ENCODE results near the gene MPP4.

The MPP4 gene, protein sequence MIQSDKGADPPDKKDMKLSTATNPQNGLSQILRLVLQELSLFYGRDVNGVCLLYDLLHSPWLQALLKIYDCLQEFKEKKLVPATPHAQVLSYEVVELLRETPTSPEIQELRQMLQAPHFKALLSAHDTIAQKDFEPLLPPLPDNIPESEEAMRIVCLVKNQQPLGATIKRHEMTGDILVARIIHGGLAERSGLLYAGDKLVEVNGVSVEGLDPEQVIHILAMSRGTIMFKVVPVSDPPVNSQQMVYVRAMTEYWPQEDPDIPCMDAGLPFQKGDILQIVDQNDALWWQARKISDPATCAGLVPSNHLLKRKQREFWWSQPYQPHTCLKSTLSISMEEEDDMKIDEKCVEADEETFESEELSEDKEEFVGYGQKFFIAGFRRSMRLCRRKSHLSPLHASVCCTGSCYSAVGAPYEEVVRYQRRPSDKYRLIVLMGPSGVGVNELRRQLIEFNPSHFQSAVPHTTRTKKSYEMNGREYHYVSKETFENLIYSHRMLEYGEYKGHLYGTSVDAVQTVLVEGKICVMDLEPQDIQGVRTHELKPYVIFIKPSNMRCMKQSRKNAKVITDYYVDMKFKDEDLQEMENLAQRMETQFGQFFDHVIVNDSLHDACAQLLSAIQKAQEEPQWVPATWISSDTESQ

DNA sequence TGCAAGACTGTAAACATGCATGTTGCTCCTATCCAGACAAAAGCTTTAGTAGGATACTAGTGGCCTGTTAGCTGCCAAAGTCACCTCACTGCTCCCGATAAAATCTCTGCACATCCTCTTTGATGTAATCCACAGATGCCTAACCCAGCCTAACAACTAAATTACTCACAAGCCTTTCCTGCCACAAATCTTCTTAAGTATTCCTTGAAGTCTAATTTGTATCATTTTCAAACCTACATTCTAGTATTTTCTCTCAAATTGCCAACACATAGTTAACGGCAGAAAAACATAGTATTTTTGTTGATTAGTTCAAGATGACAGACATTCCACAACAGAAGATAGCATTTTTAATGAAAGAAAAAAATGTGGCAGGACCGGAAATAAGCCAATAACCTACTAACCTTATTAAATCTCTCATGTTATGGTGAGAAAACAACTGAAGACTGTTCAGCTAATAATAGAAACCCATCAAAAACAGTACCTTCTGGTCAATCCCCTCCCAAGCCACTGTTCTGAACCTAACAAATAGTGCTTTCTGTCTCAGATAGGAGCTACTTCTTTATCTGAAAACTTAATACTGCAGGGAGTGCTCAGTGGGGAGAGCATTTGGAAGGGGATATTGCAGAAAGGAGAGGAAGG, at the start of gene MPP4:
Gene MPP4, minus strand, starts transcription at position 57 of the 639 bp plus-strand sequence. CDS start 4,690 bp downstream, outside the sequence.
- no peak for DNase-seq (ENCODE audit: low read depth in 3 of 3)

DNA sequence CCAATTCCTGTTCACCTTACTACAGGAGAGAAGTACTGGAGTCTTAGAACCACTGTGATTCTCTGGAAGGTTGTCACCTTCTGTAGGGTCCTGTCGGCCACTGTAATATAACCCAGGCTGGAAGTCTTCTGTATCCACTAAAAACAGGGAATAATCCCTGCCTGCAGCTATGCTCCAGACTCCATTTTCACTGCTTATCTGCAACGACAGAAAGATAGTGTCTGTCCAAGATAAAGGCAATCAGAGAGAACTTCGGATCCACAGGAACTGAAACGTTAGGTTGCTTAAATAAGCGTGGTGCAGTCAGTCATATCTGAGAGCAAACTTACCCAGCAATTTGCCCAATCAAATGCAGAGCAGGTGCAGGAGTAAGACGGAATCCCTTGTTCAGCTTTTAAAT, 48.1 kb upstream of the MPP4 start:
- no peak for DNase-seq (ENCODE audit: low read depth in 3 of 3)

DNA sequence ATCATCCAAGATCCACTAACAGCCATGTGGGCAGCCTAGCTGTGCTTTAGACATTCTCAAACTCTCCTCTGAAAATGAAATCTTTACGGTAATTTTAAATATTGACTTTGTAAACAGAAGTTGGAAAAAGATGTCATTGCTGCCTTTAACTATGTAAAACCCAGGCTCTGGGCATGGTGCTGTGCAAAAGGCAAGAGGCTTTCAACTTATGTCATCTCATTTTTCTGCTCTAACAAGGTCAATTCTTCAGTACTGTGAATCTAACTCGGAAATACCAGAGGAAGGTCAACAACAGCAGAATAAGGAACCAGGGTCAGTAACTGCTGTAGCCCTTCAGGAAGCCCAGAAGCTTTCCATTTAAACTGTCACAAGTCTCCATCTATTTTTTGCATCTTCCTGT, 37.0 kb upstream of the MPP4 start:
- DNase-seq (ENCODE audit: low read depth in 3 of 3) = no peak

DNA sequence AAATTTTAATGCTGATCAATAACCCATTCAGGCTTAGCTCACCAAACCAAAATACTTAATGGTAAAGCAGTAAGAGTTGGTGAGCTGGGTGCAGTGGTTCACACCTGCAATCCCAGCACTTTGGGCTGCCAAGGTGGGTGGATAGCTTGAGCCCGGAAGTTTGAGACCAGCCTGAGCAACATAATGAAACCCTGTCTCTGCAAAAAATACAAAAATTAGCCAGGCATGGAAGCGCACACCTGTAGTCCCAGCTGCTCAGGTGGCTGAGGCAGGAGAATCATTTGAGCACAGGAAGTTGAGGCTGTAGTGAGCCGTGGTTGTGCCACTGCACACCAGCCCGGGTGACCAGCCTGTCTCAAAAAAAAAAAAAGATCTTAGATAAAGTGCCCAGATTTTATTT, 35.7 kb upstream of the MPP4 start:
- no peak for DNase-seq (ENCODE audit: low read depth in 3 of 3)

DNA sequence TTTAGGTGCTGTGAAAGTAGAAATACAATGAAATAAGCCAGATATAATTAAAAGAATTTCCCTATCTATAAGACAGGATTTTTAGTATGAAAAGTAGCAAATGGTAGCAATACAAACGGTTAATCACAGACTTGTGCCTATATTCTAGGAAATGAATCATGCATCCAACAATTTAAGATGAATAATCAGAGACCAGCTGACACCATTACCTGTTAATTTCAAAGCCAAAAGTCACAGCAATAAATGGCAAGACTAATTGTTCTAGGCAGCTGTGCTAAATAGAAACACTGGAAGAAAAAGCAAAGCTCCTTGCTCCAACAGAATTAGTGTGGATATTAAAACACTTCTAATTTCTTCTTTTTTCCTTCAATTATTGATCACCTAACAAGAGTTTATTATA, 35.1 kb upstream of the MPP4 start:
- DNase-seq (ENCODE audit: low read depth in 3 of 3) = no peak

DNA sequence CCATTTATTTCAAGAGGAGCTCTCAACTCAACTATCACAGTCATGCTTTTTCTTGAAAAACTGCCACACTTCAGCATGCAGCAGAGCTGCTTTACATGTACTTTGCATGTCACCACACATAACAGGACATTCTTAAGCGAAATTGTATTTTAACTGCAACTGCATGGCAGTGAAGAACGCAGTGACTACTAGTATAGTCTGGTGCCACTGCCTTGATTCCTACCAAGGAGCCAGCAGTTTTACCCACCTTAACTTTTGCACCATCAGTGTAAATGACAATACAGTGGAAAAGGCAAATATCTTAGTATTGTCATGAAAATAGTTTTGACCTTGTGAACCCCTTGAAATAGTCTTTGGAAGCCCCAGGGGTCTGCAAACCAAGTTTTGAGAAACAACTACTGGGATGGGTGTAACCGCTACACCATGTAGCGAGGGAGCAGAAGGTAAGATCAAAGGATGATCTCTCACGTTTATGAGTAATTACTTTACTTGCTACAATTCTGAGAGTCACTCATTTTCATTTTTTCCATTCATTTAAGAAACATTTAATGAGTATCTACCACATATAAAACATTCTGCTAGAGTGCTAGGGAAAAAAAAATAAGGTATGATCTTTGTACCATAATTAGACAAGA, 32.3 kb upstream of the MPP4 start:
- DNase-seq (ENCODE audit: low read depth in 3 of 3) = no peak

DNA sequence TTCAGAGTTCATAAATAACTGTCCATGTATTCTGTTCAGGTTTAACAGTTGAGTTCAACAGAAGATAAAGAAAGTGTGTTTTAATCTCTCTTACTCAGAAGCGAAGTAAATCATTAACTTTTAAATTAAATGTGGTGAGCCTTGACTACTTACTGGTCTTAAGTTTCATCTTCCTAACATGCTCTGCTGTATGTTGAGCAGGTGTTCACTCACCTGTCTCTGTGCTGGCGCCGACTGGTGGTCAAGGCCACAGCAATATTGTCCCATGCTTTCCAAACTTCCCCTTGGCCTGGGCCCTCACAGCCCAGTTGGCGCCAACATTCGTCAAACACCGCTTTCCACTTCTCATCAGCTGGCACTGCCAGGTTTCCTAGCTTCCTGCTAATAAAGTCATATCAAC, 17.0 kb upstream of the MPP4 start:
- no peak for DNase-seq (ENCODE audit: low read depth in 3 of 3)

DNA sequence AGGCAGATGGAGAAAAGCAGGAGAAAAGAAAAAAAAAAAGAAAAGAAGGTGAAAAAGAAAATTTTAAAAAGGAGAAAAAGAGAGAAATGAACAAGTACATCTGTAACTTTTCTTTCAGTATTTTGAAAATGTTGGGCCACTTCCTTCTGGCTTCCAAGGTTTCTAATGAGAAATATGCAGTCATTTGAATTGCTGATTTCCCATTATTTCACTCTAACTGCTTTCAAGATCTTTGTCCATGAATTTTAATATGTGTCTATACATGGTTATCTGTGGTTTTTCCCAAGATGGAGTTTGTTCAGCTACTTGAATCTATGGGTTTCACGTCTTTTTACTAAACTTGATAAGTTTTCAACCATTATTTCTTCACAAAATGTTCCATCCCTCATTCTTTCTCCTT, 14.3 kb upstream of the MPP4 start:
- no peak for DNase-seq (ENCODE audit: low read depth in 3 of 3)

DNA sequence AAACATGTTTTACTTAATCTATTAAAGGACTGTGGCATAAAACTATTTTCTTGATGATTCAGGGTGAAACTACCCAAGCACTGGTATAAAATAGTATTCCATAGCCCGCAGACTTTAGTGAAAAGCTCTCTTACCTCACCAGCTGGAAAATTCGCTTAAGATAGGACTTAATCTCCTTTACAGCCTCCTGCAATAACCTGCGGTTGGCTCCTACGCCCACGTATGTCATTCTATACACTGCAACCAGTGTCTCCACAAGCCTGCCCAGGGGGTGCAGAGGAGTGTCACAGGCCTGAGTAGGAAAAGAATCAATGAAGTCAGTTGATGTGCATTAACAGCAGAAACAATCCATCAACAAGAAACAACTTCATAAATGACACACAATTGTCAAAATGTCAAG, 11.3 kb upstream of the MPP4 start:
- DNase-seq (ENCODE audit: low read depth in 3 of 3) = no peak

DNA sequence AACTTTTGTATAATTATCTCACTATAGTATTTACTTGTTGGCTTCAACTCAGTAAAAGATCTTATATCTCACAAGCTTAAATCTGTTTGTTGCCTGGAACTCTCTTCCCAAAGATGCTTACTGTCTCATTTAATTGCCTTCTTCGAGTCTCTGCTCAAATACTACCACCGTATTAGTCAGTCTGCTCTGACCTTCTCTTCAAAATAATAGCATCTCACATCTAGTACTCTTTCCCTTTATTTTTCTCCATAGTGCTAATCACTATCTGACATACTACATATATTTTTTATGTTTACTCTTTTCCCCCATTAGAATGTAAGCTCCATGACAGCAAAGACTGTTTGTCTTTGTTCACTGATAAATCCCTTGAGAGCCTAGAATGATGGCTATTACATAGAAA, 10.6 kb upstream of the MPP4 start:
- DNase-seq (ENCODE audit: low read depth in 3 of 3) = no peak

DNA sequence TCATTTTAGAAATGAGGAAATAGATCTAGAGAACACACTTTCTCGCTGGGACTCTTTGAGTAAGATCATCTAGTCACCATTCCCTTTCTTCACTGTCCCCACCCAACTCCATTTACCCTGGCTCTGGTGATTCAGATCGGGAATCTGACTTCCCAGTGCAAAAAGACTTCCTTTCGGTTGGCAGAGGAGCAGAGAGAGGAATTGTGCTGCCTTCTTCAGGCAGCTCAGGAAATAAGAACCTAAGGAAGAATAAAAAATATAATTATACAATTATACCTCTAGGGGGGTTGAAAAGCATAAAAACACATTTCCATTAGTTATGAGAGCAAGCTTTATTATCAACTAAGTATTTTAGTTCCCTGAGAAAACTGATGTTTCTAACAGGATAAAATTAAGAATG, 9.3 kb upstream of the MPP4 start:
- no peak for DNase-seq (ENCODE audit: low read depth in 3 of 3)

DNA sequence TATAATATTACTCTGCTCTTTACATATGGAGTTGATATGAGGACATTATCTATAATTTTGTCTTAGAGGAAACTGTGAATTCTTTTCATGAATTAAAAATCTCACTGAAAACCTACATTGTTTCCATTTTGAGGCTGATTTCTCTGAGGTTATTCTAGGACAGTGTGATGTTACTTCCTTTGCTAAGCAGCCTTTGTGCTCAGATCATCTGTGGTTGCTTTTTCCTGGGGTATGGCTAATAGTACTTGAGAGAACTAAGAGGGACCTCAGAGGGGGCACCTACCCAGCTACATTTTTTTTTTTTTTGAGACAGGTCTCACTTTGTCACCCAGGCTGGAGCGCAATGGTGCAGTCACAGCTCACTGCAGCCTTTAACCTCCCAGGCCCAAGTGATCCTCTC, 8.7 kb upstream of the MPP4 start:
- DNase-seq (ENCODE audit: low read depth in 3 of 3) = no peak

DNA sequence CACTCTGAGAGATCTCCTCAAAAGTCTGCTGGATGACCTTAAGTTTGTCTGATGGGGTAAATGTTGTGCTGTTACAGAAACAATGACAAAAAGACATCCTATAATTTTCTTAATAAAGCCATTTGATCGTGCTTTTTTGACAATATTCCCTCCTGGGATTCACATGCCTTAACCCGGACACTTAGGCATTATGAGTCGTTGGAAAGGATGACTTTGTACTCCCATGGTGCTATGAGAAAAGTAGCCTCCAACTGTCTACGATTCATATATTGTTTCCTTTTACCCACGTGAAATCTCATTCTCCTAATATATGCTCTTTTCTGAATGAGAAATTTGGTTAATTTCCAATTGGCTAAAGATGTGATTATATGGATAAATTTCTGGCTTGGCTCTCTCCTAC, 6.1 kb upstream of the MPP4 start:
- no peak for DNase-seq (ENCODE audit: low read depth in 3 of 3)

DNA sequence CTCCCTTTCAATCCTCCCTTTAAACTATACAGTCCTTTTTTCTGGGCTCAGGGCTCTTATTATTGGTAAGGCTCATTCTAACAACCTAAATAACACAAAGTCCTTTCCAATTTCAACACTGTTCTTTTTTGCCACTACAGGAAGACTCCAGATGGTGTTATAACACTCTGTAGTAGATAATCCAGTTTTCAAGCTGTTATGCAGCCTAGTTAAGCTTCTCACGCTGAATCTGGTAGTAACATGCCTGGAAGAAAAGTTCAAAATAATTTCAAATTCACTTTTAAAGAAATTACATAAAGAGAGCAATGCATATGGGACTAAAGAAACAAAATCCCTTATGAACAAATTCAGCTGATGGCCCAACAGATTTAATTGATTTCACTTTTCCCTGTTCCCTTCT, 3.2 kb upstream of the MPP4 start:
- DNase-seq (ENCODE audit: low read depth in 3 of 3) = no peak

DNA sequence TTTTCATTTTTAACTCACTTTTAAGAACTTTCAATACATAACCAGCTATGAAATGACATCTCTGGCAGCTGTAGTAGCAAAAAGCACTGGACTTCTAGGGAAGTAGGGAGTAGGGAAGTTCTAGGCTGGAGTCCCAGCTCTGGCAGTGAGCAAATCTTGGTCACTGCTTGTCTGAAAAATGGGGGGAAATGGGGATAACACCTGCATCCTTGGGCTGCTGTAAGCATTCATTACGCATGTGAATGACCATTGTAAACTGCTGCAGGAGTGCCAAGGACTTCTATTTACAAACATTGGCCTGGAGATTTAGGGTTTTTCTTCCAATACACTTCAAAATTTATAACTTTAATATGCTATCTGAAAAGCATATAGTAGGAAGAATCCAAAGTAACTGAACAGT, 972 bp upstream of the MPP4 start:
- no peak for DNase-seq (ENCODE audit: low read depth in 3 of 3)

DNA sequence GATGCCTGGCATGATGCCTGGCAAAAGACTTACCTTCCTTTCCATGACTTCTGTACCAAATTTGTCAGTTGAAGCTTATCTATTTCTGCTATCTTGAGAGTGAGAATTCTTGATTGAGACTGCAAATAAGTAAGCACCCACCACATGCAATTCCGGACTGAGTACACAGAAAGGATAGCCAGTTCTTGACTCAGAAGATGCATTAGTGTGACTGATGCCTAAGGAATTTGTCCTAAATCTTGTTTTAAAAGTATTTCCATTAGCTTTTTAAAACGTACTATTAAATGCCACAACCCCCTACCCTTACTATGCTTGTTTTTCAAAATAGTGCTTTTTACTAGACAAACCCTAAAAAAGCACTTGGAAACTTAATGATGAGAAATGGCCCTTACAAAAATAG, 545 bp downstream of the MPP4 start:
- no peak for DNase-seq (ENCODE audit: low read depth in 3 of 3)

DNA sequence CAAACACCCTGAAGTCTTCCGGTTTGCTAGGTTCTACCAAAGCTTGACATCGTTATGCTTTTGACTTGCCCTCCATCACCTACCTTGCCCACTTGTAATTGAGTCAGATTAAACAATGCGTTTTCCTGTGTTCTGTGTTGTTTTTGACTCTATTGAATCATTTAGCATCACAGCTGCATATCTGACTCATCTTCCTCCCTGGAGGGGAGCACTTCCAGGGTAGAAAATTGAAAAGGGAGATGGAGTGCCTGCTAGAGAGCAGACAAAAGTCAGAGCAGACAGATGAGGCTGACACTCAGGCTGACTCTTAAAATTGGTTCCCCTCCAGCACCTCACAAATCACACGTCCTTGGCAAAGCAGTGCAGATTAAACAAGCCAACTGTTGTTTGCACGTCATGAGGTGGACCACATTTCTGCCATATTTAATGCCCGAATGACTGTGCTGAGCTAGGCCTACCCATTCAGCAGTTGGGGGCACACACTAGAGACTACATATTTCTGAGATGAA, 2.2 kb downstream of the MPP4 start:
- no peak for DNase-seq (ENCODE audit: low read depth in 3 of 3)

DNA sequence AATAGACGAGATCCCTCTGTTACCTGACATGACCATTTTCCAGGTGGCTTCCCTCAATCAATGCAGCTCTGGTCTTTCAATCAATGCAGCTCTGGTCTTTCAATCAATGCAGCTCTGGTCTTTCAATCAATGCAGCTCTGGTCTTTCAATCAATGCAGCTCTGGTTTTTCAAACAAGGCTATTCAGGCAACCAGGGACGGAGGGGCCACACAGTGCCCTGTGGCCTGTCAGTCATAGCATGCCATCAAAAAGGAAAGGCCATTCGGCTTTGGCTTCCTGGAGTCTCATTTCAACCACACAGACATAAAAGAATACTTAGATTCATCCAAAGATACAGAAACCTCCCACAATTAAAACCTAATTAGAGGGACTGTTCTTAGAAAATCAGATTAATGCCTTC, 13.3 kb downstream of the MPP4 start:
- no peak for DNase-seq (ENCODE audit: low read depth in 3 of 3)

DNA sequence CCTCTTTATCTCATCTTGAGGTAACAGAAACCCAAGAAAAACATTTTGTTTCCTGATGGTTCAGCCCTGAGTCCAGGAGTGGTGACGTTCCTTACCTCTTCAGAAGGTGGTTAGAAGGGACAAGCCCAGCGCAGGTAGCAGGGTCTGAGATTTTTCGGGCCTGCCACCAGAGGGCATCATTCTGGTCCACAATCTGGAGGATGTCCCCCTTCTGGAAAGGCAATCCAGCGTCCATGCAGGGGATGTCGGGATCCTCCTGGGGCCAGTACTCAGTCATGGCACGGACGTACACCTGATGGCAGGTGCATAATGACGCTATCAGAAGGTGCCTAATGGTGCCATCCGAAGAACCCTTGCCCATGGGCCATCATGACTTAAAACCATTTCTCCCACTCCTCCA, 17.7 kb downstream of the MPP4 start:
- DNase-seq (ENCODE audit: low read depth in 3 of 3) = no peak

DNA sequence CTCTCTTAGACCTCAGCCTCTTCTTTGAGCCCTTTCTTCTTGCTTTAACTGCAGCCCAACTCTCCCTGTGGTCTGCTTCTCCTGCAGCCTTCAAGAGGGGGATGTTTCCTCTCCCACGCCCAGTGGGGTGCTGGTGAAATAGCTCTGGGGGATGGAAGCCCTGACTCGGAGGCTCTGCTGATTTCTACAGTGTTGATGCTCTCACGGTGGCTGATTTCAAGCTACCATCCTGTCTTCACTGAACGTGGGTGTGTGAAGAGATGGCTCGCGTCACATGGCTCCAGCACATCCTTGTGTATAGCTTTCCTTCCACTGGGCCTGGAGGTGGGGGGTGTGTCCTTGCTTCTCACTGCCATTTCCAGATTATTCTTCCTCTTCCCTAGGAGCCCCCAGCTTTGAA, 20.0 kb downstream of the MPP4 start:
- DNase-seq (ENCODE audit: low read depth in 3 of 3) = no peak

DNA sequence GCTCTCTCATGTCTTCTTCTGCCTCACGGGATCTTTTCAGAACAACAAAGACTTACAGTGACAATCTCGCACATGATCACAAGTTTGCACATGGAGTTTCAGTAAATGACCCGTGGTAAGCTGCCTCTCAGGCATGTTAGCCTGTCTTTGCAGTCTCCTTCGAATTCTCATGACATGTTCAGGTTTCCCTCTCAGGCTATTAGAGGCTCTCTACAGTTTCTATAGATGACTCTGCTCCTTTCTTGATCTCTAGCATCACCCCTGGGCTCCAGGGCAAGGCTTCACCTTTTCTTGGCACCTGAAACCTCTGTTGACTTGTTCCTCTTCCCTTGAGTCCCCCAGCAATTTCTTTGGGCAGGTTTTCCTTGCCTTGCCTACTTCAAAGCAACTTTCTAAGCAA, 23.0 kb downstream of the MPP4 start:
- no peak for DNase-seq (ENCODE audit: low read depth in 3 of 3)

DNA sequence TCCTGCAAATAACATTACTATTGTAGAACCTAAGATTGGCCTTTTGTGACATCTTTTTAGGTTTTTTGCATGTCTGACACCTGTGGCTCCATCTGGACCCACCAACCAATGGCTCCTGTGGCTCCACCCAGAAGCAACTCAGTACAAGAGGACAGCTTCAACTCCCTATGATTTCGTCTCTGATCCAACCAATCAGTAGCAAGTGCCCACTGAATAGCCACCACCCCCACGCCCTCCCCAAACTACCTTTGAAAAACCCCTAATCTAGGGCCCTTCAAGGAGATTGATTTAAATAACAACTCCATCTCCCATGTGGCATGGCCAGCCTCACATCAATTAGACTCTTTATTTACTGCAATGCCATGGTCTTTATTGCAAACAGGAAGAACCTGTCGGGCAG, 23.6 kb downstream of the MPP4 start:
- no peak for DNase-seq (ENCODE audit: low read depth in 3 of 3)

DNA sequence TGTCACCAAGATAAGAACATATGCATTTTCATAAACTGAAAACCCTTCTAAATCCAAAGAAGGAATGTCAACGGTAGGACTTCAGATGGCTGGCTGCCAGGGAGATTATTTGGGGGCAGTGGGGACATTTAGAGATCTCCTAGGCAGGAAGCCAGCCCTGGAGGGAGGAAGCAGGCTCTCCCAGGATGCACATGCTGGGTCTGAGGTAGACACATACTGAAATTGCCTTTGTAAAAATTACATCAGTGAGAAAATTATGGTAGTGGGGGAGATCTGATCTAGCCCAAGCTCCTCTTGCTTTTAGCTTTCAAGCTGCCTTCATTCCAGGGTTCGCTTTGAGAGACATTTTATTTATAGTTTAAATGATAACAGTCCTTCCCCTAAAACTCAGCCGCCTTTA, 24.1 kb downstream of the MPP4 start:
- DNase-seq (ENCODE audit: low read depth in 3 of 3) = no peak
